Measurements from ENCODE around the gene ZNF304.

Gene ZNF304

DNA sequence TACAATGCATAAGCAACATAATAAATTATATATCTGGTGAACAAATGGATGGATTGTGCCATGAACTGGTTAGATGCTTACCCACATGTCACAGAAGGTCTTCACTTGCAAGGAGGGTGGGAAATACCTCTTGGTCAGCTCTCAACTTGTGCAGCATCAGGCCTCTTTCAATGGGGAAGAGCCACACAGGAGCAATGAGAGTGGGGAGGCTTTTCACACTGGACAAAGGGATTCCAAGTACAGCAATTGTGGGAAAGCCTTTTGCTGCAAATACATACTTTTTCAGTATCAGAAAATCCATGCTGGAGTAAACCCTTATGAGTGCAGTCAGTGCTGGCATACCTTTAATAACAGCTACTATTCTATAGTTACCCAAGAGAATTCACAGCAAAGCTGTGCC is 42.6 kb upstream of the ZNF304 start:
- Histone ChIP-seq H3K4ac (ENCODE audit: low read length) (no peak overlapping the region), H3K14ac (ENCODE audit: low read length) (no peak overlapping the region), H2BK12ac (ENCODE audit: low read length) (no peak overlapping the region), H3K4me1 (ENCODE audit: control insufficient read depth in 2 of 2, insufficient read depth in 1 of 2, low read depth in 1 of 2, low read length in 2 of 2) (peaks cover 0 to 1% of the 10 kb centered on the region in 2 donors), H2BK15ac (ENCODE audit: low read length) (no peak overlapping the region), H3K9ac (ENCODE audit: low read depth, low read length, poor library complexity) (no peak overlapping the region), H3K23ac (ENCODE audit: low read depth, low read length, poor library complexity) (no peak overlapping the region), H2BK5ac (ENCODE audit: low read length) (no peak overlapping the region), H2AFZ (ENCODE audit: low read length) (no peak overlapping the region), H3K27ac (replicated peaks; ENCODE audit: low read length) (no peak overlapping the region), H3K4me2 (ENCODE audit: insufficient read depth, low read length, poor library complexity, severe bottlenecking) (no peak overlapping the region), H3K18ac (ENCODE audit: low read length) (no peak overlapping the region), H3K36me3 (replicated peaks in 1 of 2; ENCODE audit: control insufficient read depth in 2 of 2, insufficient read depth in 2 of 2, low read length in 2 of 2) (peaks cover 0 to 10% of the 10 kb centered on the region in 2 donors), H4K8ac (ENCODE audit: low read depth, low read length) (no peak overlapping the region), H2BK120ac (ENCODE audit: low read depth, low read length) (no peak overlapping the region), H3K79me1 (ENCODE audit: low read depth, low read length) (no peaks in the 10 kb centered on the region), H3K4me3 (ENCODE audit: low read length in 2 of 2) (no peak overlapping the region), H2AK5ac (ENCODE audit: low read depth, low read length) (no peak overlapping the region), H4K91ac (ENCODE audit: low read depth, low read length, poor library complexity) (no peak overlapping the region), H3K27me3 (ENCODE audit: control insufficient read depth in 3 of 3, insufficient read depth in 3 of 3, low read depth in 1 of 3, low read length in 3 of 3) (no peaks in the 10 kb centered on the region), H3K9me3 (replicated peaks in 1 of 2; ENCODE audit: control insufficient read depth in 2 of 2, insufficient read depth in 1 of 2, low read depth in 1 of 2, low read length in 2 of 2) (peaks cover 0 to 1% of the 10 kb centered on the region in 2 donors)
- DNase-seq (ENCODE audit: low spot score): no peak

DNA sequence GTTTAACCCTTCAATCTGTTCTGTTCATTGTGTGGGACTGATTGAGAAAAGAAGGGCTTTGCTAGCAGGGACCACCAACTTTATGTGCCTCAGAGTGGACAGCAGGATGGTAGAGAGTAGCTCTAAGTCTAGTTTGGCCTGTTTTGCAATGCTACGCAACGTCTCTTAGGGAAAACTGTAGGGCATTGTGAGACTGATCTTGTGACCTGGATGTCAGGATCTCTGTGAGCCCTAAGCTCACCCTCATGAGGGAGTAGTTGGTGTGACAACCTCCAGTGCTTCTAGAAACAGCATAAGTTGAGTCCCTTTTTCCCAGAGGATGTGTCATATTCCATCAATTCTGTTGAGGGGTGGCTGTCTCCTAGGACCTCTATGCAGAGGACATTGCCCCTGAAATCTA is 40.3 kb upstream of the ZNF304 start:
- H3K27me3 ChIP-seq (ENCODE audit: control insufficient read depth in 3 of 3, insufficient read depth in 3 of 3, low read depth in 1 of 3, low read length in 3 of 3): no peaks in the 10 kb centered on the region
- no peak overlapping the region for H3K4ac ChIP-seq (ENCODE audit: low read length)
- DNase-seq (ENCODE audit: low spot score): no peak
- no peak overlapping the region for H3K4me2 ChIP-seq (ENCODE audit: insufficient read depth, low read length, poor library complexity, severe bottlenecking)
- no peak overlapping the region for H4K8ac ChIP-seq (ENCODE audit: low read depth, low read length)
- H3K36me3 ChIP-seq (replicated peaks in 1 of 2; ENCODE audit: control insufficient read depth in 2 of 2, insufficient read depth in 2 of 2, low read length in 2 of 2): no peaks in the 10 kb centered on the region
- H2BK5ac ChIP-seq (ENCODE audit: low read length): no peak overlapping the region
- no peak overlapping the region for H4K91ac ChIP-seq (ENCODE audit: low read depth, low read length, poor library complexity)
- no peak overlapping the region for H2BK15ac ChIP-seq (ENCODE audit: low read length)
- H2AK5ac ChIP-seq (ENCODE audit: low read depth, low read length): no peak overlapping the region
- no CpG with 5 or more reads among the region's 2 CpGs for WGBS, 2 donors (ENCODE audit: extremely low coverage in 2 of 2, insufficient read length in 2 of 2, insufficient replicate concordance in 1 of 2)
- H3K23ac ChIP-seq (ENCODE audit: low read depth, low read length, poor library complexity): no peak overlapping the region
- H3K4me3 ChIP-seq (ENCODE audit: low read length in 2 of 2): no peak overlapping the region
- H3K9ac ChIP-seq (ENCODE audit: low read depth, low read length, poor library complexity): no peak overlapping the region
- H3K14ac ChIP-seq (ENCODE audit: low read length): no peak overlapping the region
- peaks cover 0 to 1% of the 10 kb centered on the region in 2 donors for H3K9me3 ChIP-seq (replicated peaks in 1 of 2; ENCODE audit: control insufficient read depth in 2 of 2, insufficient read depth in 1 of 2, low read depth in 1 of 2, low read length in 2 of 2)
- peak overlapping the region; percentile 79 for H2AFZ ChIP-seq (ENCODE audit: low read length)
- no peak overlapping the region for H3K18ac ChIP-seq (ENCODE audit: low read length)
- H3K4me1 ChIP-seq (ENCODE audit: control insufficient read depth in 2 of 2, insufficient read depth in 1 of 2, low read depth in 1 of 2, low read length in 2 of 2): peaks cover 0 to 1% of the 10 kb centered on the region in 2 donors
- no peak overlapping the region for H2BK12ac ChIP-seq (ENCODE audit: low read length)
- no peak overlapping the region for H3K27ac ChIP-seq (replicated peaks; ENCODE audit: low read length)
- H3K79me1 ChIP-seq (ENCODE audit: low read depth, low read length): no peaks in the 10 kb centered on the region
- no peak overlapping the region for H2BK120ac ChIP-seq (ENCODE audit: low read depth, low read length)

DNA sequence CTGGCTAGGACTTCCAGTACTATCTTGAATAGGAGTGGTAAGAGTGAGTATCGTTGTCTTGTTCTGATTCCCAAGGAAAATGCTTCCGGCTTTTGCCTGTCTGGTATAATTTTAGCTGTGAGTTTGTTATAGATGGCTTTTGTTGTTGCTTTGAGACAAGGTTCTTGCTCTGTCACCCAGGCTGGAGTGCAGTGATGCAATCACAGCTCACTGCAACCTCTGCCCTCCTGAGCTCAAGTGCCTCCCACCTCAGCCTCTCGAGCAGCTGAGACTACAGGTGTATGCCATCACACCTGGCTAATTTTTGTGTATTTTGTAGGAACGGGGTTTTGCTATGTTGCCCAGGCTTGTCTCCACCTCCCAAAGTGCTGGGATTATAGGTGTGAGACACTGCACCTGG is 36.9 kb upstream of the ZNF304 start:
- DNase-seq (ENCODE audit: low spot score): no peak
- Histone ChIP-seq H3K36me3 (replicated peaks in 1 of 2; ENCODE audit: control insufficient read depth in 2 of 2, insufficient read depth in 2 of 2, low read length in 2 of 2) (no peaks in the 10 kb centered on the region), H2BK5ac (ENCODE audit: low read length) (no peak overlapping the region), H3K4me3 (ENCODE audit: low read length in 2 of 2) (no peak overlapping the region), H3K18ac (ENCODE audit: low read length) (no peak overlapping the region), H2BK12ac (ENCODE audit: low read length) (no peak overlapping the region), H3K14ac (ENCODE audit: low read length) (no peak overlapping the region), H3K79me1 (ENCODE audit: low read depth, low read length) (no peaks in the 10 kb centered on the region), H3K23ac (ENCODE audit: low read depth, low read length, poor library complexity) (no peak overlapping the region), H3K4me1 (ENCODE audit: control insufficient read depth in 2 of 2, insufficient read depth in 1 of 2, low read depth in 1 of 2, low read length in 2 of 2) (peaks cover 0 to 5% of the 10 kb centered on the region in 2 donors), H3K9ac (ENCODE audit: low read depth, low read length, poor library complexity) (no peak overlapping the region), H2BK120ac (ENCODE audit: low read depth, low read length) (no peak overlapping the region), H3K4me2 (ENCODE audit: insufficient read depth, low read length, poor library complexity, severe bottlenecking) (no peak overlapping the region), H3K4ac (ENCODE audit: low read length) (no peak overlapping the region), H2BK15ac (ENCODE audit: low read length) (no peak overlapping the region), H3K27me3 (ENCODE audit: control insufficient read depth in 3 of 3, insufficient read depth in 3 of 3, low read depth in 1 of 3, low read length in 3 of 3) (no peaks in the 10 kb centered on the region), H2AFZ (ENCODE audit: low read length) (no peak overlapping the region), H4K91ac (ENCODE audit: low read depth, low read length, poor library complexity) (no peak overlapping the region), H3K27ac (replicated peaks; ENCODE audit: low read length) (no peak overlapping the region), H3K9me3 (replicated peaks in 1 of 2; ENCODE audit: control insufficient read depth in 2 of 2, insufficient read depth in 1 of 2, low read depth in 1 of 2, low read length in 2 of 2) (no peaks in the 10 kb centered on the region), H2AK5ac (ENCODE audit: low read depth, low read length) (no peak overlapping the region), H4K8ac (ENCODE audit: low read depth, low read length) (no peak overlapping the region)
- no CpG with 5 or more reads among the region's 4 CpGs for WGBS, 2 donors (ENCODE audit: extremely low coverage in 2 of 2, insufficient read length in 2 of 2, insufficient replicate concordance in 1 of 2)

DNA sequence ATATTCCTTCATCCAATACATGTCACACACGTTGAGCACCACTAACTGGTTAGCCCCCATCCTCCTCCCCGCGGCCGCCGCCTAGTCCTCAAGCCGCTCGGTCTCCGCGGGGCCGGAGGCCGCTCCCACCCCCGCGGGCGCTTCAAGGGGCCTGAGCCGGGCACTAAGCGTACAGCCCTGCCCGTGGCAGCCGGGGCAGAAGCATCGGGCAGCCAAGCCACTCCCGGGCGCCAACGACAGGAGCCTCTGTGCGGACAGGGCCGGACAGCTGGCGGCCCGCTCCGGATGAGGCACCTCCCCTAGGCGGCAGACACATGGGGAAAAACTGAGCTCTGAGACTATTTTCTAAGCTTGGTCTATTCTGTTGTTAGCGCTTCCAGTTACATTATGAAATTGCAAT is 33.6 kb upstream of the ZNF304 start:
- WGBS, 2 donors (ENCODE audit: extremely low coverage in 2 of 2, insufficient read length in 2 of 2, insufficient replicate concordance in 1 of 2): no CpG with 5 or more reads among the region's 29 CpGs
- Histone ChIP-seq H3K9ac (ENCODE audit: low read depth, low read length, poor library complexity) (no peak overlapping the region), H3K27me3 (ENCODE audit: control insufficient read depth in 3 of 3, insufficient read depth in 3 of 3, low read depth in 1 of 3, low read length in 3 of 3) (no peaks in the 10 kb centered on the region), H3K4me1 (ENCODE audit: control insufficient read depth in 2 of 2, insufficient read depth in 1 of 2, low read depth in 1 of 2, low read length in 2 of 2) (peaks cover 8 to 14% of the 10 kb centered on the region in 2 donors), H4K8ac (ENCODE audit: low read depth, low read length) (no peak overlapping the region), H2BK120ac (ENCODE audit: low read depth, low read length) (no peak overlapping the region), H3K23ac (ENCODE audit: low read depth, low read length, poor library complexity) (no peak overlapping the region), H3K27ac (replicated peaks; ENCODE audit: low read length) (no peak overlapping the region), H2AK5ac (ENCODE audit: low read depth, low read length) (no peak overlapping the region), H3K36me3 (replicated peaks in 1 of 2; ENCODE audit: control insufficient read depth in 2 of 2, insufficient read depth in 2 of 2, low read length in 2 of 2) (no peaks in the 10 kb centered on the region), H3K14ac (ENCODE audit: low read length) (no peak overlapping the region), H4K91ac (ENCODE audit: low read depth, low read length, poor library complexity) (no peak overlapping the region), H2AFZ (ENCODE audit: low read length) (peak overlapping the region; percentile 69), H3K4me2 (ENCODE audit: insufficient read depth, low read length, poor library complexity, severe bottlenecking) (no peak overlapping the region), H3K79me1 (ENCODE audit: low read depth, low read length) (peaks cover 9% of the 10 kb centered on the region), H3K4me3 (ENCODE audit: low read length in 2 of 2) (no peak overlapping the region), H2BK15ac (ENCODE audit: low read length) (no peak overlapping the region), H2BK12ac (ENCODE audit: low read length) (no peak overlapping the region), H3K9me3 (replicated peaks in 1 of 2; ENCODE audit: control insufficient read depth in 2 of 2, insufficient read depth in 1 of 2, low read depth in 1 of 2, low read length in 2 of 2) (no peaks in the 10 kb centered on the region), H3K4ac (ENCODE audit: low read length) (no peak overlapping the region), H2BK5ac (ENCODE audit: low read length) (no peak overlapping the region), H3K18ac (ENCODE audit: low read length) (no peak overlapping the region)
- DNase-seq (ENCODE audit: low spot score): no peak
